HG02588 (cell line): ENCODE data around the gene DICER1.

Experiments
- ATAC-seq: cut with Tn5 transposase; IDR thresholded peaks from one replicate; pipeline ENCODE4 v1.9.1; 2021; ENCODE audit warnings: mild to moderate bottlenecking, moderate library complexity; ENCODE audit not compliant: unreplicated experiment

Gene DICER1

GRCh38 chr14:95062946-95063345 is 94.4 kb downstream of the DICER1 start:
- no peak for ATAC-seq

GRCh38 chr14:95062220-95062619 is 95.1 kb downstream of the DICER1 start:
- no peak for ATAC-seq

GRCh38 chr14:95061317-95062093 is 95.8 kb downstream of the DICER1 start:
- ATAC-seq = no peak

- ATAC-seq = no peak
These were observed 98.2 kb downstream of the DICER1 start for GRCh38 chr14:95059126-95059525.

DNA sequence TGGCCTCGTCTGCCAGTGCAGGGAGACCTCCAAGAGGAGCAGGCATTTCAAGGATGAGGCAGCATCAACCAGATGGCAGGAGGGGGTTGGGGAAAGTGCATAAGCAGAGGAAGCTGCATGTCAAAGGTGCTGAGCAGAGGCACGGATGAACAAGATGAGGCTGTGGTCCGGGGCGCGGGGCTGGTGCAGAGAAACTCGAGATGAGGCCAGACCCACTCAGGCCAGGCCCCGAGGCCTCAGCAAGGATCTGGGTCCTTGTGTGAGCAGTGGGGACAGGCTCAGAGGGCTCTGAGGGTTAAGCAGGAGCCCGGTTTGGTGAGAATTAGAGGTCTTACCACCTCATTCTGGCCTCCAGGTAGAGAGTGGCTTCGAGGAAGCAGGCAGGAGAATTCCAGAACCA is 98.8 kb downstream of the DICER1 start:
- ATAC-seq = no peak

DNA sequence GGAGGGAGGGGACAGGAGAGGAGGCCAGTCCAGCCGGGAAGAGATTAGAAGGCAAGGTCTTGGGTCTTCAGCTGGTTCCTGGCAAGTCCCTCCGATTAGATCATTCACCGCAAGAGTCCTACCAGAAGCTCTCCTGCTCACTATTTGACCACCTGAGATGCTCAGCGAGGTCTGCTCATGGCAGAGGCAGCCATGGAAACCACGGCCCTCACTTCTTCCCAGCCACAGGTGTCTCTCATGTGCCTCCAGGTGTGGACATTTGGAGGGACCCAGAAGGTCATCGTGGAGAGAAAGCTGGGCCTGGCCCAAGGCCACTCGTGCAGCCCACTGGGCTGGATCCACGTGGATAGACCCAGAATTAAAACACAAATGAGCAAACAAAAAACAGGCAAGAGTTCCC is 99.5 kb downstream of the DICER1 start:
- no peak for ATAC-seq

DNA sequence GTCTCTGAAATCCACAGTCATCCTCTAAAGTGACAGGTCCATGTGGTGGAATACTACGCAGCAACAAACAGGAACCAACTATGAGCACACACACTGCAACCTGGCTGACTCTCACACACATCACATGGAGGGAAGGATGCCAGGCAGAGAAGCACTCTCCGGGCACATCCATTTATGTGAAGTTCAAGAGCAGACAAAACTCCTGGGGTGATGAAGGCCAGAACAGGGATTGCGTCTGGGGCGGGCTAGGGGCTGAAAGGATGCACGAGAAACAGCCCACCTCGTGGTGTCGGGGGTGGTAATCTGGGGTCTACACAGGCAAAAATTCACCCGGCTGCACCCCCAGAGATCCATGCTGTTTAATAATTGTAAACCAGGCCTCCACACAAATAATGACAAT is 100.2 kb downstream of the DICER1 start:
- ATAC-seq = no peak

DNA sequence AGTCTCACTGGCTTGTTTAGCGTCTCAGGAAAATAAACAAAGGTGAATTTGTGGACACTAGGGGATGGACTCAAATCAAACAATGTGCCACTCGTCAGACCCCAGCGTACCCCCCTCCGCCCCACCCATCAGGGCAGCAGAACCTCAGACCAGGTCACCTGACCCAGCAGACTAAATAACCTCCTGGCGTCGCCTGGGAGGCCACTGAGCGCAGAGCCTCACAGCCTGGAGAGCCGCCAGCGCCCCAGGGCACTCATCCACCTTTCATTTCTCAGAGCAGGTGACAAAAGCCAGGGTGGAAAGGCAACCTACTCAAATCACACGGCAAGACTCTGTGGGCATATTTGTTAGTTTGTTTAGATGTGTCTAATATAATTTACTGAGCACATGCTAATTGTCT is 100.9 kb downstream of the DICER1 start:
- ATAC-seq = no peak

DNA sequence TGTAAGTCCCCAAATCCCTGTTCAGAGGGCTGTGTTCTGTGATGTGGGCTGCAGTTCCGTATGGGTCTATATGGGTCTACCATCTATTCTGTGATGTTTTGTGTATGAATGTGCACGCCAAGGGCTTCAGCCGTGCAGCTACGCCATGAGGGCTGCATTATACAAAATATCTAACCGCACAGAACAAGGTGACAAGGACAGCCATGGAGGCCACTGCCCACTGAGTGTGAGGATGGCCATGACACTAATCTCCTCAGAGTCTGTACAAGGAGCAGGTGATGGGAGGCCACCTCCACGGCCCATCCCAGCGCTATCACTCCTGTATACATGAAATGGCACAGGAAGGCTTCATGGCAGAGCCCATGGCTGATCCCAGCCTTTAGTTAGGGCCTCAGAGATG is 102.0 kb downstream of the DICER1 start:
- no peak for ATAC-seq

- ATAC-seq = no peak
These were observed 102.7 kb downstream of the DICER1 start for GRCh38 chr14:95054346-95055280.

DNA sequence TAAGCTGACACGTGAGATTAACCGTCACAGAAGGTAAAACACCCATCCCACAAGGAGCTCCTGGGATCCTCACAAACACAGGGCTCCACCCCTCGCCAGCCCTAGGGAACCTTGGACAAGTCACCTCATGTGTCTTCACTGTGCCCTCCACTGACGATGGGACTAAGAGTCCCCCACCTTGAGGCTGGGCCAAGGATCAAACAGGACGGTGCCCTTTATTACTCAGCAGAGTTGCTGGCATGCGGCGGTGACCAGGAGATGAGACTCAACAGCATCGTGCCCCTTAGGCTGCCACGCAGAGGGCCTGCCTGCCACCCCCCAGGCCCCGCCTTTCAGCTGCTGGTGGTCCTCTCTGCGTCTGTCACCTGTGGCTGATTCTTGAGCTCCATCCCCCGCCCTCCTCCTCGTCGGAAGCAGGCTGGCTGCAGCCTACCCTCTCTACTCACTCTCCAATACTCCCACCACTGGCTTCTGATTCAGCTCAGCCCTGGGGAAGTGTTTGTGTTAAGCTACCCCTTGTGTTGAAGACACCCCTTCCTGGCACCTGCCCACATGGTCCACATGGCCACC is 105.2 kb downstream of the DICER1 start:
- ATAC-seq = no peak

DNA sequence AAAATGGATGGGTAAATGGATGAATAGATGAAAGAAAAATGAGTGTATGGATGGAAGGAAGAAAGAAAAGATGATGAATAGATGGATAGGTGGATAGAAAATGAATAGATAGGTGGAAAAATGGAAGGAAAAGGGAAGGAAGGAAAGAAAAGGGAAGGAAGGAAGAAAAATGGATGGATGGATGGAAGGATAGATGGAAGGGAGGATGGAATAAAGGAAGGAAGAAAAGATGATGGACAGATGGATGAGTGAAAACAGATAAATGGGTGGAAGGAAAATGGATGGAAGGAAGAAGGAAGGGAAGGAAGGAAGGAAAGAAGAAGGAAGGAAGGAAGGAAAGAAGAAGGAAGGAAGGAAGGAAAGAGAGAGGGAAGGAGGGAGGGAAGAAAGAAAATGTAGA is 107.4 kb downstream of the DICER1 start:
- no peak for ATAC-seq

- no peak for ATAC-seq
These were observed 108.5 kb downstream of the DICER1 start for GRCh38 chr14:95048771-95049312.

GRCh38 chr14:95047754-95048153 is 109.6 kb downstream of the DICER1 start:
- no peak for ATAC-seq

GRCh38 chr14:95046711-95047681 is 110.3 kb downstream of the DICER1 start:
- ATAC-seq = no peak

DNA sequence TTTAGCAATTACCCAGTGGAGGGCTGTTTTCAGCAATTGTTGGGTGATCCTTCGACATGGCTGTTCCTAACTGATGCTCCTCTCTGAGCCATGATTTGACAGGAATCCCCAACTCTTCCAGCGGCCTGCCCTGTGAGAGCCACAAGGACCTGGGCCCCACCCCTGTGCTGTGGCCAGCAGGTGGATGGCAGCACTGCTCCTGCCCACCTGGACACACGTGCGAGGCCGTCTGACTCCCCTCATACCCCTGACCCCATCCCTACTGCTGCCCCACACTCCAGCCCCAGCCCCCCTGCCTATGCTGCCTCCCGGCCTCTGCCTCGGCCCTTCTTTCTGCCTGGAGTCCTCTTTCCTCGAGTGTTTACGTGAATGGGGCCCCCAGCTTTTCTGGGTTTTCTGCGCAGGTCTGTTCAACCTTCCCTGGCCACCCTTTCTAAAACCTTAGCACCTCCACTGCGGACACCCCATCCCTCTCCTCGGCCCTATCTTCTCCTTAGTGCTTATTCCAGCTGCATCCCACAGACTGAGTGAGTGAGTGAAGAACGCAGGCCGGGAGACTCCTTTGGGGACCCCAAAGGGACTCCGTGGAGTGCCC is 111.4 kb downstream of the DICER1 start:
- ATAC-seq = no peak

DNA sequence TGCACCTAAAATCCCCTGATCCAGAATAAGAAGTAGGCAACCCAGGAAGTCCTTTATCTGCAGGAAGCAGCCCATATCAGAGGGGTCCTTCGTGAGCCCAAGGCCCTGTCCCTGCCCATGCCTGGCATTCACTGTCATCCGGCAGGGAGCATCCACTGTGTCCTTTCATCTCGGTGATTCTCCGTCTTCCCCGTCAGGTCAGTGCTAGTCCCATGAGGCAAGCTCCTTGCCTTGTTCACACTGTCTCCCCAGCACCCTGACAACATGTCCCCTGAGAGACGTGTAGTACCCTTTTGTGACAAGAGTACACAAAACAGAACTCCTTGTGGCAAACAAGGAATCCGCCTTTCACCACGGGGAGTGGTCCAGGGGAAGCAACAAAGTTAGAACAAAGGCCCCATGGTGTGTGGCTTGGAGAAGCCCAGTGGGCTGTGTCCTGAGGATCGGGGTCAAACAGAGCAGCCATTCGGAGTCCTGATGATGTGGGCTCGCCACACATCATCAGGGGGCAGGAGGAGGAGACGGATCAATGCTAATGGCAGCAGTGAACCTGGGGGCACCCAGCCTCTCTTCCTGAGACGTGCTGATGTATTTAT is 112.1 kb downstream of the DICER1 start:
- ATAC-seq = no peak

DNA sequence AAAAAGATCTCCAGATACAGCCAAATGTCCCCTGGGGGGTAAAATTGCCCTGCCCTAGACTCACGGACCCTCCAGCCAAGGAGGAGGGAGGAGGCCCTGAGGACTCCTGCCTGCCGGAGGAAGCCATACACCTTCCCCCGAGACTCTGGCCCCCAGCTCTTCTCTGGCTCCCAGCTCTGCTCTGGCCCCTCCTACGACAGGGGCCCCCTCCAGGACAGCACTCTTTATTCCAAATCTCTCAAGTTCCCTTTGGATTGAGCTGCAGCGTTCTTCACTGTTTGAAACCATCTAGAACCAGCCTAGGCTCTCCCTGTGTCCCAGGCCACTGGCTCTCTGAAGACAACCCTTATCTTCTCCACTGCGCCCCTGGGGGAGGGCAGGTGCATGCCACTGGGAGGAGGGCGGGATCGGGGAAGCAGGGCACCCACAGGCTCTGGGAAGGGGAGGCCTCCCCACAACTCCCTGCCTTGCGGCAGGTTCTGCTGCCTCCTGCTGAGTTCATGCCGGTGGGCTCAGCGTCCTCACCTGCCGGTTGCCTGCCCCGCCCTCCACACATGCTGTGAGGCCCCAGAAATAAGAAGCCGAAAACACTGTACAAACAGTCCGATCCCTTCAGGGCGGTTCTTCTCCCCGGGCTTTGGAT is 112.7 kb downstream of the DICER1 start:
- ATAC-seq = no peak
